DMS 273 treated with DMSO at 0.1 percent for 48 hours (cell line): ENCODE results near the gene TAS2R5.
"Not testable (repeated sequence)": the region's sequence is repeated elsewhere in the genome, so short reads cannot be mapped to it uniquely, and the experiment has no call there.

Source experiments
- DNase-seq: peaks from one replicate; lab custom pipeline; 2025; lab: John Stamatoyannopoulos, UW

The TAS2R5 gene, protein sequence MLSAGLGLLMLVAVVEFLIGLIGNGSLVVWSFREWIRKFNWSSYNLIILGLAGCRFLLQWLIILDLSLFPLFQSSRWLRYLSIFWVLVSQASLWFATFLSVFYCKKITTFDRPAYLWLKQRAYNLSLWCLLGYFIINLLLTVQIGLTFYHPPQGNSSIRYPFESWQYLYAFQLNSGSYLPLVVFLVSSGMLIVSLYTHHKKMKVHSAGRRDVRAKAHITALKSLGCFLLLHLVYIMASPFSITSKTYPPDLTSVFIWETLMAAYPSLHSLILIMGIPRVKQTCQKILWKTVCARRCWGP

DNA sequence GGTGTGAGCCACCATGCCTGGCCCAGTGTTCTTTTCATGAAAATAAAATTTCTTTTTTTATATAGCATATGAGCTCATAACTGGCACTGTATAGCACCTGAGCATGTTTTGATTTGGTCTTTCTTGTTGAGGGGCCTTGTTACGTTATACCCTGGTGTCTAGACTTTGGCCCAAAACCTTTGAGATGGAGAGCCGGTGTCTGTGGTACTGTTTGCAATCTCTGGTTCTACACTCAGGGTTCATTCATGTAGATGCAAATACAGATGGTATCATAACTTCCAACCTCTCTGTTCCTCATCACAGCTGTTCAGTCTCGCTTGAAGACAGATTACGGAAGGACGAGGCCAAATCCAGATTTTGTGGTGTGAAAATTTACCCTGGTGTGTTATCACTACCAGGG lies at the start of gene TAS2R5:
Gene TAS2R5, plus strand, starts transcription at position 301 of the 400 bp plus-strand sequence. CDS start 145 bp downstream, outside the sequence.
- DNase-seq: no peak

DNA sequence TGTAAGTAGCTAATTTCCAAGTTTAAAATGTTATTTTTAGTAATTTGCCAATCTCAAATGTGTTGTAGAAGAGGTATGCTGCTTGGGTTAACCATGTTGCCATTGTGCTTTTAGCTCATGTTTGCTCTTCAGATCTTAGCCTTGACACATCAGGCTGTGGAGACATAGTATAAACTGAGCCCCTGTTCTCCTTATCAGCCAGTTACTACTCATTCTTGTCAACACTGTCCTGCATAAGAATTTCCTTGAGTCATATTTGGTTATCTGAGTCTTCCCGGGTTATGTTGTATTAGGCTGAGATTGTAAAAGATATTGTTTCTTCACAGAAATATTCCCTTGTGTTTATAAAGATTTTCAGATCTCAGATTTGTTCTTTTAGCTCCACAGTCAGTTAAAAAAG lies 47.8 kb upstream of the TAS2R5 start:
- DNase-seq: no peak

DNA sequence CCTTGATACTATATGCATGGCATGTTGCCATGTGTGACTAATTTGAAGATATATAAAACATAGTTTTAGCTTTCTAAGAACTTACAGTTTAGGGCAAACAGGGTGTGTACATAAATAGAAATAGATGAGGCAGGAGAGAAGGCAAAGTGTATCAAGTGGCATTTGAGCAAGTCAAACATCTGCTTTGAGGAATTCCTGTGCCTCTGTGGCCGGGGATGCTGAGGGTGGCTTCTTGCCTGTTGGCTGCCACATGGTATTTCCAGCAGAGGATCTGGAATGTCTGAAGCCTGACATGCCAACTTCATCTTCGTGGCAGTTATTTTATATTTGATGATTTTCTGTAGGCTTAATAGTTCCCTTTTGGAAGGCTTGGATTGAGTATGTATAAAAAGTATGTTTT lies 45.9 kb upstream of the TAS2R5 start:
- no peak for DNase-seq

DNA sequence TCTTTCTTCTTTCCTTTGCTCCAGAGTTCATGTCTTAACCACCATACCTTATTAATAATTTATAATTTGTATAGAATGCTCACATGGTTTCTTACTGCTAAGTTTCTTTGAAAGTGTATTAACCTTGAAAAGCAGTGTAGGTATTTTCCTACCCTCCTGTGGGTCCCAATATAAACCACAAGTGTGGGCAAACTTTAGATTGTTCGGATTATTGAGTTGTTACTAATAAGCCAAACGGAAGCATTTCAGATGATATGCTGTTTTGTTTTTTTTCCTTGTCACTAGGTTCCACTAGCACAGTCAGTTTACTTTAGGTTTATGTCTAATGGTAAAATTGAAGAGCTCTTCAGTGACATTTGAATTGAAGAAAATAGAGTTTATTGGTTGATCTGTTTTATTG lies 41.6 kb upstream of the TAS2R5 start:
- no peak for DNase-seq

DNA sequence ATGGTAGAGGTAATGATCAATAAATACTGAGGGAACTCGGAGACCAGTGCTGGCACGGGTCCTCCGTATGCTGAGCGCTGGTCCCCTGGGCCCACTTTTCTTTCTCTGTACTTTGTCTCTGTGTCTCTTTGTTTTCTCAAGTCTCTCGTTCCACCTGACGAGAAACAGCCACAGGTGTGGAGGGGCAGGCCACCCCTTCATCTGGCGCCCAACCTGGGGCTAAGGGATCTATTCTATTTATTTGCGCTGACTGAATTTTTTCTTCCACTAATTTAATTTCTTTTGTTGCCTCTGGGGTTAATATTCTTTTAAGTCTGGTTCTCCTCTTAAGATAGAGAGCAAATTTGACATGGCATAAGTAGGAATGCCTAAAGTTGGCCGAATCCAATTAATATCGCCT lies 38.1 kb upstream of the TAS2R5 start:
- not testable (repeated sequence) for DNase-seq

DNA sequence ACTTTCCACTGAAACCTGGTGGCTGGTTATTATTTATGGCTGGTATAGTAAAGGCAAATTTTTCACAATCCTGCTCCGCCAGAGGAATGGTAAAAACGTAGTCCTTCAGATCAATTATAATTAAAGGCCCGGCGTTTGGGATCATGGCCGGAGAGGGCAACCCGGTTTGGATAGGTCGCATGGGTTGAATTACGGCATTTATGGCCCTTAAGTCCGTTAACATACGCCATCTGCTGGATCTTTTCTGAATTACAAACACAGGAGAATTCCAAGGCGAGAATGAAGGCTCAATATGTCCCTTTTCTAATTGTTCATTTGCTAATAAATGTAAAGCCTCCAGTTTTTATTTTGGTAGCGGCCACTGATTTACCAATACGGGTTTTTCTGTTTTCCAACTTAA lies 37.4 kb upstream of the TAS2R5 start:
- DNase-seq: no peak

DNA sequence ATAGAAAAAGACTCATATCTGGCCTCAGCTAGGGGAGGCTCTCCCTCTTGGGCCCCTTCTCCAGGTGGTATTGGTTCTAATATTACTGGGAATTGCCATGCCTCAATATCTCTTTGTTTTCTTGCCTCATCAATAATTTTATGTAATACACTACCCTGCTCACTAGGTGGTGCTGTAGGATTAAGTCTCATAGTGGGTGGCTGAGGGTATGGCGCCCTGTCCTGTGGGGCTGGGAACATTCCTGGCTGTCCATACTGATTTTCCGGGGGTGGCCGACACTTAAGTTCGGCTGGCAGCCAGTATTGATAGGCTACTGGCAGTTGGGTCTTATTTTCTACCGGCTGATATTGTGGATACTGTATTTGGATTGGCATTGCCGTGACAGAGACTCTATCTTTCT lies 35.1 kb upstream of the TAS2R5 start:
- no peak for DNase-seq

DNA sequence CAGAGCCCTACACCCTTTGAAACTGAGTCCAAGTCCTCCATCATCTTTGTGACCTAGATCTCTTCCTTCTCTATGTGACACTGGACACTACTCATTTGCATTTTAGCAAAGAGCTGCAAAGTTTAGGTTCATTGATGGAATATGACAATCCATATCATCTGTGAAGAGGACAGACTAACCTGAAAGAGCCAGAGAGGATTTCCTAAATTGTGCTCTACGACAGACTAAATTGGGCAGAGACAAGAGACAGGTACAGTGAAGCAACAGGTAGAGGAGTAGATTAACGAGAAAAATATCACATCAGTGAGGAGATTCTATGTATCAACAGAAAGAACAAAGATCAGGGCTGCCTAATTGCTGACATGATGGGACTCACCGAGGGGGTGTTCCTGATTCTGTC lies 26.2 kb upstream of the TAS2R5 start, which contains the start of gene TAS2R3:
Gene TAS2R3, plus strand, starts transcription at position 301 of the 400 bp plus-strand sequence. Its CDS starts 62 bp downstream, at position 363.
- DNase-seq: no peak

DNA sequence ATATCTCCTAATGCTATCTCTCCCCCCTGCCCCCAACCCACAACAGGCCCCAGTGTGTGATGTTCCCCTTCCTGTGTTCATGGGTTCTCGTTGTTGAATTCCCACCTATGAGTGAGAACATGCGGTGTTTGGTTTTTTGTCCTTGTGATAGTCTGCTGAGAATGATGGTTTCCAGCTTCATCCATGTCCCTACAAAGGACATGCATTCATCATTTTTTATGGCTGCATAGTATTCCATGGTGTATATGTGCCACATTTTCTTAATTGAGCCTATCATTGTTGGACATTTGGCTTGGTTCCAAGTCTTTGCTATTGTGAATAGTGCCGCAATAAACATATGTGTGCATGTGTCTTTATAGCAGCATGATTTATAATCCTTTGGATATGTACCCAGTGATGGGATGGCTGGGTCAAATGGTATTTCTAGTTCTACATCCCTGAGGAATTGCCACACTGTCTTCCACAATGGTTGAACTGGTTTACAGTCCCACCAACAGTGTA lies 19.9 kb upstream of the TAS2R5 start:
- DNase-seq: not testable (repeated sequence)

DNA sequence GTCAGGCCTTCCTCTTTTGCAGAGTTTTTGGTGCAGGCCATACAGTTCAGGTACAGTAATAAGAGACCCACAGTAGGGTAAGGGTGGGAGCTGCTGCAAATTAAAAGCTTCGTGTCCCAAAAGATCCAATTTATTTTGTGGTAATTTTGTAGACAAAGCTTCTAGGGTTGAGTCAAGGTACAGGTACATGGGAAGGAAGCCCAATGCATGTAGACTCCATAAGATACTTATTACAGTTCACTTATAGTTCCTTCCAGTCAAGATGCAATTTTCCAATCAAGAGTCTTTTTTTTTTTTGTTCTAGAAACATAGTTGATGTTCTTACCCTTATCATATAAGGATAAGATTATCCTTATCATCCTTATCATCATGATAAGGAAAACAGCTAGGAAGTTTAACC lies 13.6 kb upstream of the TAS2R5 start, which contains the start of gene TAS2R4:
Gene TAS2R4, plus strand, starts transcription at position 301 of the 400 bp plus-strand sequence. CDS start 1,815 bp downstream, outside the sequence.
- no peak for DNase-seq

DNA sequence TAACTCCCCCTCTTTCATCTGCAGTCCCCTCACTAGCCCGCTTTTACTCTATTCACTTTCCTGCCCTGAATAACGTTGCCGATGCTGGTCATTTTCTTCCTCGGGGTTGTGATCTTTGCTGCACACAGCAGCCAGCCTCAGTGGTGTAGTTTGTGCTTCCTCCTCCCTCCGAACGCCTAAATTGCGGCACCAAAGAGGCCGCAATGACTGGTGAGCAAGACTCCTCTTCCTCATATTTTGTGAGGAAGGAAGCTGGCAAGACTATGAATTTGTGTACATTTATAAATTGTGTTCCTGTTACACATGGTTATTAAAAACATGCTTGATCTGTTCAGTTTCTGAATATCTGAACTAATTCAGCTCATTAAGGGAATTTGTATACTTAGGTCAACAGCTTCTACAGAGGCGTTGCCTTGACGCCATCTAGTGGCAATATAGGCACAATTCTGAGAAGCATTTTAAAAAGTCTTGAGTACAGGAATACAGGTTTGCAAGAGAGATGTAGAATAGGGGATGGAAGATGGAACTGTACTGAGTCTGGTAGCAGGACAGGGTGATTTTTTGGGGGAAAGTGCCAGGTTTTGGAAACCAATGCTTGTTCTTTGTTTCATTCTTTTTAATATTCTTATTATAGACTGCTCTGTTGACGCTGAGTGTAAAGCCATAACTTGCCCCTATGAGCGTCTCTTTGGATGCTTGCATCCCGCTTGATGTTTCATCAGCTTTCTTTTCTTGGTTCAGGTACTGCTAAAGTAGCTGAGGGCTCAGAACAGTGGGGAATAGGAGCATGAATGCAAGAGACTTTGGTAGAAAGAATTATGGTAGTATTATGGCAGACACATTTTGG lies 4.1 kb upstream of the TAS2R5 start:
- peak; percentile 37 for DNase-seq

DNA sequence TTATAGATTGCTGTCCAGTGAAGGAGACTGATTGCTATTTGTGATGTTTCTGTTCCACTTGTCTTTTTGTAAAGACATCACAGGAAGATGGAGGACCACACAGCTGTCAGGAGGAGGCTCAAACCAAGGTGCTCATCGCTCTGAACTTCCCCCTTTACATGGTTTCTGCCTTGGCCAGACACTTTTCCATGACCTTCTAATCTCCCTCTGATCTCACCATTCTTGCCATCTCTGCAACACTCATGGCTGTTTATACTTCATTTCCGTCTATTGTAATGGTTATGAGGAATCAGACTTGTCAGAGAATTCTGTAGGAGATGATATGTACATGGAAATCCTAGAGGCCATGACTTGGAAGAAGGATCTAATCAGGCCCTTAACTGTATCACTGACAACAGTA lies 1.7 kb upstream of the TAS2R5 start:
- DNase-seq: no peak

DNA sequence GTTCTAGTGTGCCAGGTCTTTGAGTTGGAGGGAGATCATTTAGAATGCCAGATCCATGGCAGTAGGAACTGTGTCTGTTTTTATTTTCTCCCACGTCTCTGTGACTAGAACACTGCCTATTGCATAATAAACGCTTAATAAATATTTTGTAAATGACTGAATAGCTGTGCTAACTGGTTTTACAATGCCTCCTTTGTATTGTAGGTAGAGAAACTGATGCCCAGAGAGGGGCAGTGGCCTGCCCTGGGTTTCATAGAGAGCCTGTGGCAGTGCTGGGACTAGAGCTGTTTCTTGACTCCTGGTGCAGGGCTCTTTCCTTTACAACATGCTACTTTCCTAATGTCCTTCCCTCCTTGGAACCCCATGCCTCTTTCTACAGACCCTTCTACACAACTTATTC lies 2.5 kb downstream of the TAS2R5 start:
- no peak for DNase-seq

DNA sequence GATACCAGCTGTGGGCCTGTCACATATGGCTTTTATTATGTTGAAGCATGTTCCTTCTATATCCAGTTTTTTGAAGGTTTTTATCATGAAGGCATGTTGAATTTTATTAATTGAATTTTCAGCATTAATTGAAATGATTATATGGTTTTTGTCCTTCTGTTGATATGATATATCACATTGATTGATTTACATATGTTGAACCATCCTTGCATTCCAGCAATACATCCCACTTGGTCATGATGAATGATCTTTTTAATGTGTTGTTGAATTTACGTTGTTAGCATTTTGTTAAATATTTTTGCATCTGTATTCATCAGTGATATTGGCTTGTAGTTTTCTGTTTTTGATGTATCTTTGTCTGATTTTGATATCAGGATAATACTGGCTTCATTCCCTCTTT lies 30.1 kb downstream of the TAS2R5 start:
- DNase-seq: no peak

DNA sequence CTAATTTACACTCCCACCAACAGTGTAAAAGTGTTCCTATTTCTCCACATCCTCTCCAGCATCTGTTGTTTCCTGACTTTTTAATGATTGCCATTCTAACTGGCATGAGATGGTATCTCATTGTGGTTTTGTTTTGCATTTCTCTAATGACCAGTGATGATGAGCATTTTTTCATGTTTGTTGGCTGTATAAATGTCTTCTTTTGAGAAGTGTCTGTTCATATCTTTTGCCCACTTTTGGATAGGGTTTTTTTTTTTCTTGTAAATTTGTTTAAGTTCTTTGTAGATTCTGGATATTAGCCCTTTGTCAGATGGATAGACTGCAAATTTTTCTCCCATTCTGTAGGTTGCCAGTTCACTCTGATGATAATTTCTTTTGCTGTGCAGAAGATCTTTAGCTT lies 32.4 kb downstream of the TAS2R5 start:
- not testable (repeated sequence) for DNase-seq

DNA sequence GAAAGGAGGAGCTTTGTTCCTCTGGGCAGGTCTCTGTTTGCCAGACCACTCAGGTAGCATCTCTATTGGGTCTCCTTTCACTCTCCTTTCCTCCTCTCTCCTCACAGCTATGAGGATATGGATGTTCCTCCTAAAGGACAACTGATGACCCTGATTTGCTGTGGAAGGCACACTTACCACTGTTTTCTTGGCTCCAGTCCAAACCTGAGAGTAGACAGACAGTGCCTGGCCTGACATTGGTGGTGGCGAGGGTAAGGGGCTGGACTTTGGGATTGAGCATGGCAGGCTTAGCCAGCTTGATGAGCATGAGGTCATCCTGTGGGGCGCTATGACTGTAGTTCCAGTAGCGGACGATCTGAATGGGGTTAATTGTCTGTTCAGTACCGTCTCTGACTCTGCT lies 47.7 kb downstream of the TAS2R5 start:
- no peak for DNase-seq

DNA sequence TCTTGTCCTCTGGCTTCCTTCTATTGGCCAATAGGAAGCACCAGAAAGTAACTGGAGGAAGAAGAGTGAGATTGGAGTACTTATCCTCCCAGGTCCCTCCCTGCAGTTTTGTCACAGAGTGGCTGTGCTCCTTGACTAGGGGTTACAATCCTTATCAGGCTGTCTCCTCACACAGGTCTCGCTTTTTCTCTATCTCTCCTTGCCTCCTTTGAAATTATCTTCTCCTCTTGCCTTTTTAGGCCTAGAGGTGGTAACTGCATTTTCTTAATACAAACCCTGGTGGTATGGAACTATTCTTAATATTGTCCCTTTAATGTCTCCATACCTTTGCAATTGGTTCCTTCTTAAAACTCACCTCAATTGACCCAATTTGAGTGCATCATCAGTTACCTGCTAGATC lies 48.6 kb downstream of the TAS2R5 start:
- no peak for DNase-seq

DNA sequence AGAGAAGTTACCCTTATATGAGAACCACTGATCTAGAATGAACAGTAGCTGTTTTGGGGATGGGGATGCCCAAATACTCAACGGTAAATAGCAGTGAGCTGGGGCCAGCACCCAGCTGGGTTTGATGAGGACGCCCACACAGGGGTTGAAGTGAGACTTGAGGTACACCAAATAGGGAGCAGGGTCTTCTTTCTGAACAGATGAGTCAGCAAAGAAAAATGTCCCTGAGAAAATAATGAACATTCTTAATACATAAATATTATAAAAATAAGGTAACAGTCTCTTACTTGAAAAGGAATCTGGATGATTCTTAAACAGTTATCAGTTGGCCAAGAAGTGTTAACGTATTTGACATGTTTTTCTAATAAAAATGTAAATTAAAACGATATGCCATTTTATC lies 49.2 kb downstream of the TAS2R5 start:
- DNase-seq: no peak

DNA sequence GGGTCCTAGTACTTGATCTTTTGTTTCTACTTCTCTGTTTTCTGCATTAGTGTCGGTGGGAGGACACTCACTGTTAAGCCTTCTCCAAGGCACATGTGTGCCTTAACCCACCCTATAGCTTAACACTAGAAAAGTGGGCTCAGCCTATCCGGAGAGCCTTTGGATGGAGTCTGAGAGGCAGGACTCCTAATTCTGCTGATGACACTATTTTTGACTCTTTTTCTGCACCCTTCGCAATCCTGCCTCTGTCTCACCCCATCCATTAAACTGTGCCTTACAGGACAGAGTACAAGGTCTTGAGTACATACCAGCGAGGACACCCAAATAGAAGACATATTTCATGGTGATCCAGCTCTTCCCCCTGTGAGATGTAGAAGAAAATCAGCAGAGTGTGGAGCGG lies 50.7 kb downstream of the TAS2R5 start:
- DNase-seq: no peak
